DMS79 treated with DMSO at 0.1 percent for 48 hours (cell line): ENCODE data around the gene CAMKMT.
"Not testable (repeated sequence)": the region's sequence is repeated elsewhere in the genome, so short reads cannot be mapped to it uniquely, and the experiment has no call there.

Experiments
- DNase-seq: peaks from one replicate; lab custom pipeline; 2025; lab: John Stamatoyannopoulos, UW

The CAMKMT gene

GRCh38 chr2:44505664-44506063, 143.9 kb downstream of the CAMKMT start:
- not testable (repeated sequence) for DNase-seq

- DNase-seq = no peak
These were observed 148.5 kb downstream of the CAMKMT start for GRCh38 chr2:44510246-44510645.

- DNase-seq = no peak
These were observed 153.7 kb downstream of the CAMKMT start for GRCh38 chr2:44515416-44515815.

- DNase-seq = no peak
These were observed 157.3 kb downstream of the CAMKMT start for GRCh38 chr2:44519026-44519425.

GRCh38 chr2:44522846-44523245, 161.1 kb downstream of the CAMKMT start:
- no peak for DNase-seq

GRCh38 chr2:44524347-44524926, 162.7 kb downstream of the CAMKMT start:
- DNase-seq = no peak

- DNase-seq = no peak
These were observed 164.6 kb downstream of the CAMKMT start for GRCh38 chr2:44526352-44526751.

GRCh38 chr2:44528595-44528994, 166.8 kb downstream of the CAMKMT start:
- no peak for DNase-seq

GRCh38 chr2:44529448-44529847, 167.7 kb downstream of the CAMKMT start:
- DNase-seq = no peak

GRCh38 chr2:44531289-44531688, 169.5 kb downstream of the CAMKMT start:
- DNase-seq = no peak

- no peak for DNase-seq
These were observed 170.3 kb downstream of the CAMKMT start for GRCh38 chr2:44532031-44532430.

GRCh38 chr2:44533508-44533907, 171.8 kb downstream of the CAMKMT start:
- DNase-seq = no peak

- DNase-seq = no peak
These were observed 173.6 kb downstream of the CAMKMT start for GRCh38 chr2:44535376-44535775.

GRCh38 chr2:44537264-44537663, 175.5 kb downstream of the CAMKMT start:
- DNase-seq = no peak

- DNase-seq = no peak
These were observed 180.8 kb downstream of the CAMKMT start for GRCh38 chr2:44542520-44542919.

GRCh38 chr2:44543773-44544725, 182.3 kb downstream of the CAMKMT start:
- DNase-seq = peak; percentile 26

- DNase-seq = no peak
These were observed 183.3 kb downstream of the CAMKMT start for GRCh38 chr2:44545005-44545404.

- DNase-seq = no peak
These were observed 184.8 kb downstream of the CAMKMT start for GRCh38 chr2:44546459-44547127.

GRCh38 chr2:44547718-44548117, 186.0 kb downstream of the CAMKMT start:
- no peak for DNase-seq

GRCh38 chr2:44548221-44549098, 186.7 kb downstream of the CAMKMT start:
- DNase-seq = no peak

- DNase-seq = no peak
These were observed 187.3 kb downstream of the CAMKMT start for GRCh38 chr2:44549099-44549471.

GRCh38 chr2:44549856-44550255, 188.1 kb downstream of the CAMKMT start:
- no peak for DNase-seq
